GF-D8 (cell line): ENCODE results near the gene UXT.
"Not testable (repeated sequence)": the region's sequence is repeated elsewhere in the genome, so short reads cannot be mapped to it uniquely, and the experiment has no call there.

Source experiments
- DNase-seq: peaks from one replicate; lab custom pipeline; 2025; lab: John Stamatoyannopoulos, UW

The UXT gene, protein sequence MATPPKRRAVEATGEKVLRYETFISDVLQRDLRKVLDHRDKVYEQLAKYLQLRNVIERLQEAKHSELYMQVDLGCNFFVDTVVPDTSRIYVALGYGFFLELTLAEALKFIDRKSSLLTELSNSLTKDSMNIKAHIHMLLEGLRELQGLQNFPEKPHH

DNA sequence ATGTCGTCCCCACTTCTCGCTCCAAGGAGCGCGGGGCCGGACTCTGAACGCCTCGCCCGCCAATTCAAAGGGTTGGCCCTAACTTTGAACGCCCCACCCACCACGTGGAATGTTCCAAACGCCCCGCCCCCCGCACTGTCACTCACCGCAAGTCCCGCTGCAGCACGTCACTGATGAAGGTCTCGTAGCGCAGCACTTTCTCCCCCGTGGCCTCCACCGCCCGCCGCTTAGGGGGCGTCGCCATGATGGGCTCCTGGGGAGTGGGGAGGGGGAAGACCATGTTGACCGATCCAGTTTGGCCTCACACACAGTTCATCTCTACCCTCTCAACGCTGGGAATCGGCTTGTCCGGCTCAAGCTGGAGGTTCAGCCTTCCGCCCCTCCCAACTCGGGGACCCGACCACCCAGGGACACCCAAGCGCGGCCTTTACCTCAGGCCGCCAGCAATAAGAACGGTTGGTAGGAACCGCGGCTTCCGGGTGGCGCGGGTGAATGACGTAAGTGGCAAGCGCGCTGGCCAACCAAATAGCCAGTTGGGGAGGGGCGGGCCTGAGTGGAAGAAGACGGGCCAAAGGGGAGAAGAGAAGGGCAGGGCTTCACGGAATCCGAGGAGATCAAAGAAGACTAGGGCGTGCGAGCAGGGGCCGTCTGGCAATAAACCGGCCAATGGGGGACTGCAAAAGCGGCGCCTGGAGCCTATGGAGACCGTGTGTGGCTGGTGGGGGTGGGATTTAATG is at the start of gene UXT:
UXT (minus strand) TSS at position 497 of the 737 bp plus-strand sequence; CDS start at position 244, 253 bp downstream.
- peak; percentile 81 for DNase-seq

DNA sequence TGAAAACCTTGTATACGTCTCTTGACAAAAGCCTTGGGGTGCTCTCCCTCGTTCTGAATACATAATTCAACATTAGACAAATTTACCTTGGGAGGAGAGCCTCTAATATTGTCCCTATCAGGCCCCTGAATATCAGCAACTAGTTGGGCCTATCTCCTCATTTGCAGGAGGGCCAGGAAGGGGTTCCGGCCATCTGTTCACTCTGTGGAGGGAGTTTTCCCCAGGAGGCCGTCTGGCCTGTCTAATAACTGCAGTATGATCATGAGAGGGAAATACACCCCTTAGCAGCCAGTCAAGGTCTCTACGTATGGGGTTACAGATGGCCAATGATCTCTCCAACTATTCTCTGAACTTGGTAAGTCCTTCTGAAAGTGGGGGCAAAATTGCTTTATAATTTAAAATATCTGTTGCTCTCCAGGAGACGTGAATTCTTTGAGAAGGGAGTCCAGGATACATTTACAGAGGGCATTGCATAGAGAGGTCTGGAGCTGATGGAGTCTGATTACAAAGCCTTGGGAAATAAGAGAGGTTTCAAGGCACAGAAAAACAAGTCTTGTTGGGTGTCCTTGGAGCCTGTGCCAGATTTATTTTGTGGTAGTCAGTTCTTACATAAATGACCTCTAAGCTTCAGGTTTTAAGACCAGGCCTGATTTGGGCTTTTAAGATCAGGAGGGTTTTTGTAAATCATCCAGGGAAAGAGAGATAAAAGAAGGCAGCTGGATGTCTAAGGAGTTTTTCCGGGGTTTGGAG is 48.2 kb upstream of the UXT start:
- DNase-seq, result no peak

GRCh38 chrX:47706575-47706974 is 47.6 kb upstream of the UXT start:
- no peak for DNase-seq

- DNase-seq, result no peak
Measured at GRCh38 chrX:47704736-47705135, 45.8 kb upstream of the UXT start.

- no peak for DNase-seq
Measured at GRCh38 chrX:47697181-47697580, 38.2 kb upstream of the UXT start.

DNA sequence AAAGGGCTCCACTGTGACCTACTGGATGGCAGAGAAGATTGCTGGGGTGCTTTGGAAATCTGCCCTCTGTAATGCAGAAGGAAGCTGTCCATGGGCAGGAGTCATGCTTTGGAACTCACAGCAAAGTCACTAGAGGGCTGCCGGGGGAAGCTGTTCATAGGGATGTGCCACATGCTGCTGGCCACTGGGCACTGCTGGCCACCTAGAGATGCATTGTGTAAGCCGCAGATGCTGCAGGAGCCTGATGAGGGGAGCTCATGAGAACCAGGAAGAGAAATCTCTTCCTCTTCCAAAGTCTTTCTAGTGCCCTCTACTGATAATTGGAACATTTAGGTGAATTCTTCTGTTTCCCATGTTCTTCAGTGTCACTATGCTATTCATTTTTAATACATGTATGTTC is 31.2 kb upstream of the UXT start:
- no peak for DNase-seq

DNA sequence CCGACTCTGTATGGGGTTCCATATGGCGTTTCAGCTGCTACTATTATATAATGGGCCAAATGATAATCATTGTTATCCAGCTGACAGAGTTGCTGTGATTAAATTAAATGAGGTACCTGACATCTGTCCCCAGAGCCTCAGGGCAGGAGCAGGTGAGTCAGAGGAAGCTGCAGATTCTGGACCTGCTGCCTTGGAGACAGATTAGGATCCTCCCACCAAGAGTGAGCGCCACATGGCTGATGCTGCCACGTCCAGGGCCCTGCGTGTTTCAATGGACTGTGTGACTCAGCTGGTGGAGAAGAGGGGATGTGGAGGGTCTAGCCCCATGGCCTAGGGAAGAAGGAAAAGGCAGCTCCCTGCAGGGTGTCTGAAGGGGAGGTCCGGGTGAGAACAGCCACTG is 28.3 kb upstream of the UXT start:
- no peak for DNase-seq

- DNase-seq, result no peak
Measured at GRCh38 chrX:47683829-47684205, 24.8 kb upstream of the UXT start.

DNA sequence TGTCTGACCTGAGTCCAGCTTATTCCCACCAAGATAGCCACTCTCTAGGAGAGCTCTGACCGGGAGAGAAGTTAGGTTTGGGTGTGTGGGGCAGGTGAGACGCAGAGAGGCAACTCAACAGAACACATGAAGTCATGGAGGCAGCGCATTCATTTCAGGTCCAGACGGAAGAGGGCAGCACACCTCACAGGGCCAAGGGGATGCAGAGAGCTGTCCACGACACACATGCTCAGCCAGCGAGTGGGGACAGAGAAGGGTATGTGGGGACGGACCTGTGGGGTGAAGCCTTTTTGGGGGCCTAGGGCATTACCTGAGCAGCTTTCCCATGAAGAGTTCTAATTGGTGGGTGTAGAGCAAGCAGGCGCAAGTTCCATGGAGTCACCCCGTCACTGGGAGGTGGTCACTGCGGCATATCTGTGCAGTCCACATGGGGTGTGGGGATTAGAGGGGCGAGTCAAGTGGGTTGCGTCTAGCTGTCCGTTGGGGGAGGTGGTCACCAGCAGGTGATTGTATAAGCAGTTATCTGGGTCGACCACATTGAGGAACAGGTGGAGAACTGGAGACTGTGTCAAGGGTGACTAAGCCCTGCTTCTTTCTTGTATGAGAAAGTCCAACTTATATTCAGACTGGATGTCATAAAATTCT is 24.3 kb upstream of the UXT start:
- no peak for DNase-seq

DNA sequence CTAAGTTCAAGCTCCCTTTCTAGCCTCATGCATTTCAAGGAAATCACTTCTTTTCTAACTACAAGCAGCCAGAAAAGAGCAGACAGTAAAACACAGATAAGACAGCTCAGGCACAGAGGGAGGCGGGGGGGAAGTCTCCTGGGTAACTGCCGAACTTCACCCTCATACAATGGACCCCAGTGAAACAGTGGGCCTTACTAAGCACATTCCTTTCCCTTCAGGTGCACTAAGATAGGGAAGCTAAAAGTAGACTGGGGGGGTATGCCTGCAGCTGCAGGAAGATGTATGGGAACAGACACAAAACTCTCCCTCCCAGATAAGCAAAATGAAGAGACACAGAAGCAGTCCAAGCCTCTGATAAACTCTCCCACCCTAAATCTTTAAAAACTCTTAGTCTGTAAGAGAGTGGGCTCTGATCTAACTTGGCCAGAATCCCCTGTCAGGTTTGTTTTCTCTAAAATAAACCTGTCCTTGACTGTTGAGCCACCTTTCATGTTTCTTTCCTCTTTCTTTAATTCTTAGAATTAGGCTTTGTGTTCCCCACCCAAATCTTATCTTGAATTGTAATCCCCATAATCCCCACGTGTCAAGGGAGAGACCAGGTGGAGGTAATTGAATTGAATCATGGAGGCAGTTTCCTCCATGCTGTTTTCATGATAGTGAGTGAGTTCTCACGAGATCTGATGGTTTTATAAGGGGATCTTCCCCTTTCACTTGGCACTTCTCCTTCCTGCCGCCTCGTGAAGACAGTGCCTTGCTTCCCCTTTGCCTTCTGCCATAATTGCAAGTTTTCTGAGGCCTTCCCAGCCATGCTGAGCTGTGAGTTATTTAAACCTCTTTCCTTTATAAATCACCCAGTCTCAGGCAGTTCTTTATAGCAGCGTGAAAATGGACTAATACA is 17.2 kb upstream of the UXT start:
- peak; percentile 21 for DNase-seq

DNA sequence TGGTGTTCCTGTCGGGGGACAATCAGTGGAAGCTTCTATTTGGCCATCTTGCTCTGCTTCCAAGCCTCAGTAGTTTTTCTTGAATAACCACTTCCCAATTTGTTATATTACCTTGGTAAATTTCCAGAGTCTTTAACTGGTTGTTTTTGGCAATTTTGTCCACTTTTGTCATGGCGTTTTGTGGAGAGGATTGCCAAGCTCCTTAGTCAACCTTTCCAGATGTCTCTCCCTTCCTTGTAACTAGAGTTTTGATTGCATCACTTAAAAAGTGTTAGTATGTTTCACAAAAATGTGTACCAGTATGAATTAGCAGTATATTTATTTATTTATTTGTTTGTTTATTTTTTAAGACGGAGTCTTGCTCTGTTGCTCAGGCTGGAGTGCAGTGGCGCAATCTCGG is 15.8 kb upstream of the UXT start:
- no peak for DNase-seq

GRCh38 chrX:47665797-47666196 is 6.8 kb upstream of the UXT start:
- DNase-seq, result not testable (repeated sequence)

- no peak for DNase-seq
Measured at GRCh38 chrX:47664737-47665136, 5.8 kb upstream of the UXT start.

DNA sequence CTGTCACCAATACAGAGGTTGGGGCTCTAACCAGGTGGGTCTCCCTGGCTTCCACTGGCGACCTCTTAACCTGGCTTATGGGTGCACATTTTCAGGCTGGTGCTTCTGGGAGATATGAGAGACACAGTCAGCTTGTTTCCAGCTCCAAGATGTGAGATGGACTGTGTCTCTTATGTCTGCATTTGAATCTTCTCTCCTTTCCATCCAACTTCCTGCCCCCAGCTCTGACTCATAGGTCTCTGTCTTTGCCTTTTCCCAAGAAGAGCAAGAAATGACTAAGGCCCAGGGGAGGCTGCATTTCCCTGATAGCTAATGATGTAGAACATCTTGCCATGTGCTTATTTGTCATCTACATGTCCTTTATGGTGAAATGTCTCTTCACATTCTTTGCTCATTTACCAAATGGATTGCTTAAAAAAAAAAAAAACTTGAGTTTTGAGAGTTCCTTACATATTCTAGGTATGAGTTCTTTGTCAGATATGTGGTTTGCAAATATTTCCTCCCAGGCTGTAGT is 3.2 kb upstream of the UXT start:
- DNase-seq, result no peak

GRCh38 chrX:47661539-47661938 is 2.6 kb upstream of the UXT start:
- DNase-seq, result no peak

DNA sequence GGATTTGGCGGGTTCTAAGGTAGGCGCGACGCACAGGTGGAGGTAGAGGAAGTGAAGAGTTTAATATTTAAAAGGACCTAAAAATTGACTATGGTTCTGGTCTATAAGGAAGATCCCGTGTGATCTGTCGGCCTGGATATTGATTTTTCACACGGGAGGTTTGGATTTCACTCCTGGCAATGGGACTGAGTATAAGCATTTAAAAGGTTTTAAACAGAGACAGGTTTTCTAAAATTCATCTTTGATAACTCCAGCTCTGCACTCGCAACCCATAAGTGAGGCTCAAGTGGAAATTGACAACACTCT is 394 bp upstream of the UXT start:
- DNase-seq, result no peak

- no peak for DNase-seq
Measured at GRCh38 chrX:47658301-47658683, 688 bp downstream of the UXT start.

DNA sequence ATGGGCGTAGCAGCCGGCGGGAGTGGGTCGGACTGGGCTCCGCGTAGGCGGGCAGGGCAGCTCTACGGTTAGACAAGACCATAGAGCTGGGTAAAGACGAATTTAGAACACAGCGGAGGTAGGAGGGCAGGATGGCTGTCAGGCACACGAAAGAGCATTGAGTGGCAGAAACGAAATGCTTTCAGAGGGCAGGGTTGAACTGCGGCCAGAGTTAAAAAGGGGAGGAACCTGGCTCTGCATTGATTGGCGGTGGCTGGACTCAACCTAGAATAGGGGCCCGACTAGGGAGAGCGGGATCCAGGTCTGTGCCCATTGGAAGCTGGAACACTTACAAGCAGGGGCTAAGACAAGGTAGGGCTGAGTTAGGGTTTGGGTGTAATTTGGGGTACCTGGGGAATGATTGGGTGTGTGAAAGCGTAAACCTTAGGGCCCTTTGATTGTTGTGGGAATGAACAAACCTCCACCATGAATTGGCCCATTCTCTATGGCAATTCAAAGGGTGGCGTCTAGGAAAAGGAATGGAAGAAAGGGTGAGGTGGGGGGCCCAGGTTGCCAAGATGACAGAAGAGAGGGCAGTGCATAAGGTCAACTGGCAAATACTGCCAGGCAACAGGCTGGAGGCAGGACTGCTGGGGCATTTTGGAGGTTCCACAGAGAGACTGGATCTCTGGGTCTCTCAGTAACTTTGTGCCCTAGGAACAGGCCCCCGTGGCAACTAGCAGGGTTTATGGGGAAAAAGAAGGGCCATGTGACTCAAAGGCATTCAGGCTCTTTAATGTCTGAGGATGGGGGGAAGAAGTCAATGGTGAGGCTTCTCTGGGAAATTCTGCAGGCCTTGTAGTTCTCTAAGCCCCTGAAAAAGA is 7.7 kb downstream of the UXT start:
- no peak for DNase-seq

DNA sequence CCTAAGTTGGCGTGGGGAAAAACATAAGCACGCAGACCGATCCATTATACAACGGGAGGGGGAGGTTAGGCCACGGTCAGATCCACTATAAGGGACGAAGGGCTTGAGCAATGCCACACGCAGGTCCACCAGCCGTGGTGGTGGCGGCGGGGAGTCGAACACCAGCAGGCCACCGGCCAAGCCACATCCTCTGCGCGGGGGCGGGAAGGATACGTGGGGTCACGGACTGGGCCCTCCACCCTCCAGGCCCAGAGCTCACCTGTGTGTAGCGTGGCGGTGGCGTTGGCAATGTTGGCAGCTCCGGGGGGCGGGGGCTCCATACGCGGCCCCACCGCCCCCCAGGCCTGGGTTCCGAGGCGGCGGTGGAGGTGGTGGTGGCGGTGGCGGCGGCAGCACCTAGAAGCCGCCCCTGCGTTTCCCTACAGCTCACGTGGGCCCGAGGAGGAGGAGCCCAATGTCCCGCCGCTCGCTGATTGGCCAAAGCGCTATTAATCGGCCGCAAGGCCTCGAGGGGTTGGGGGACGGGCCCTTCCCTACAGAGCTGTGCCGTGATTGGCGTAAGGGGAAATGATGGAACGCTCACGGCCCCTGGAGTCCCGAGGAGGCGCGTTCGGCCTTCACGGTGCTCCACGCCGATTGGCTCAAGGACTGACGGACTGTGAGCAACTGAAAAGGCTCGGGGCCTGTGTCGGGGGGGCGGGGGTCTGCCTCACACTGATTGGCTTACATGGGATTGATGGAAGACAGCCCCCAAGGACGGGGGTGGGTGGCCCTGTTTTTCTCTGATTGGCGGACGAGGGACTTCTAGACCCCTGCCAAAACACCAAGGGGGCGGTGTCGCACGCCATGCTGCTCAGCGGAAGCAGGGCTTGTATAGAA is 8.6 kb downstream of the UXT start, which contains the start of gene ELK1:
ELK1 (minus strand) TSS at position 400 of the 879 bp plus-strand sequence. CDS start 9,122 bp downstream, outside the sequence.
- DNase-seq, result peak; percentile 51

GRCh38 chrX:47649781-47650163 is 9.2 kb downstream of the UXT start:
- DNase-seq, result no peak
